HG02938 (cell line): ENCODE measurements around the gene SSU72.
"Not testable (repeated sequence)": the region's sequence is repeated elsewhere in the genome, so short reads cannot be mapped to it uniquely, and the experiment has no call there.

ENCODE experiments used
- ATAC-seq: cut with Tn5 transposase; IDR thresholded peaks from one replicate; pipeline ENCODE4 v1.9.1; 2021; ENCODE audit warnings: mild to moderate bottlenecking, moderate library complexity; ENCODE audit not compliant: unreplicated experiment

Gene SSU72

DNA sequence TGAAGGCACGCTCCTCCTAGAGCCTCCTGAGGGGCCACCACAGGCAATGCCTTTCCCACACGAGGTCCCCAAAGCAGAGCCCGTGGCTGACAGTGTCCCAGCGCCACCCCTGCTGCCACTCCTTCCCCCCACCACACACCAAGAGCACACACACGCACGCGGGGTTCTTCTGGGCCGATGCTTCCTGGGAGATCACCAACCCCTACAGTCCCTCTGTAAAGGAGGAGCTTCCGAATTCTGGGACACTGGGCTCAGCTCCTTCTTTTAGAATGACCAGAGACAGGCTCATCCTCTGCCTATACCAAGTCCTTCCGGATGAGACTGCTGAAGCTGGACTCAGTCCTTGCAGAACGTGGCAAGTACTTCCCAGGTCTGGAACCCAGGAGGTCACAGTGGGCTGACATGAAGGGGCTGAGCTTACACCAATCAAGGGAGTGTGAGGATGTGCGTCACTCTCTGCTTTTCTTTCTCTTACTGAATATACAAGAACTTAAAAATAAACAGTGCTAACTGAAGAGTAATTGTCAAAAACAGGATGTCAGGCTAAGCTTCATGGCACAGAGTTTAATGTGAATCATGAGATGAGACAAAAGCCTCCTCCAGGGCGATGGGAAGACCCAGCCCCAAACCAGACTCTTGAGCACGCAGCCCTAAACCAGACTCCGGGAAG is 12.7 kb downstream of the SSU72 start:
- ATAC-seq, result no peak

DNA sequence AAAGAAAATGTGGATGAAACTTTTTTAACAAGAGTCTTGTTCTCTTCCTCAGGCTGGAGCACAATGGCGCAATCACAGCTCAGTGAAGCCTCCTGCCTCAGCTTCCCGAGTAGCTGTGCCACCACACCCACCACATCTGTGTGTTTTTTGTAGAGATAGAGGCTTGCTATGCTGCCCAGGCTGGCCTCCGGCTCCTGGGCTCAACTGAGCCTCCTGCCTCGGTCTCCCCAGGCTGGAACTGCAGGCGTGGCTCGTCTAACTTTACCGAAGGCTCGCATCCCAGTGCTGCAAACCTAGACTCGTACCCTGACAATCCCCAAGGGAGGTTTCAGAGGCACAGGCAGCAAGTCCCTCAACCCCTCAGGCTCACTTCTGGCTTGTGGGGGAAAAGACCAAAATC is 14.5 kb downstream of the SSU72 start:
- ATAC-seq, result no peak

DNA sequence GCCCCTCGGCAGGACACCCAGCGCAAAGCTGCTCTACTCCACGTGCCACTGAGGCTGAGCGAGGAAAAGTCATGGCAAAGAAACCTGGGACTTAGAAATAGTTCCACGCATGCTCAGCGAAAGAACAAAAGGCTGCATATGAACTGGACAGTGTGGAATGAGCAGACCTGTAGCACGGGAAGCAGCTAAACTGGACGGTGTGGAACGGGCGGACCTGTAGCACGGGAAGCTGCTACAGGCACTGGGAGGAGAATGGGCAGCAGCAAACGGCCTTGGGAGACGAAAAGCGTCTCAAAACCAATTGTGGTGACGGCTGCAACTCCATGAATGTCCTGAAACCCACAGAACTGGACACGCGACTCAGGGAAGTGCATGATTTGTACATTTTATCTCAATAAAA is 15.6 kb downstream of the SSU72 start:
- ATAC-seq, result no peak

DNA sequence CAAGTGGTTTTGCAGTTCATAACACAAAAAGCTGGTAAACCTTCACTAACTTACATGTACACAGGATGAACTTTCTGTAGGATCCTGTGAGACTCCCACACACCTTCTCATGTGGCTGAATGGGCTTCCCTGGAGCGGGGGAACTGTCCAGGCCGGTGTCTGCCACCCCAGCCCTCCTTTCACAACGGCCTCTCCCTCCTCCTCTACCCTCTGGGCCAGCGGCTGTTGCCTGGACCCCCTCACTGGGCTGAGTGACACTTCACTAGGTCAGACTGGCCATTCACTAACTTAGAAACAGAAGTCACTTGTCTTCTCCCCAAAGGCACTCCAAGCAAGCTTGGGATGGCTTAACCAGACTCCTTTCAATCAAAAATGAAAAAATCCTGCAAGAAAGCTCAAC is 16.1 kb downstream of the SSU72 start:
- no peak for ATAC-seq

- ATAC-seq, result not testable (repeated sequence)
Observed at GRCh38 chr1:1557688-1558087, 17.0 kb downstream of the SSU72 start.

DNA sequence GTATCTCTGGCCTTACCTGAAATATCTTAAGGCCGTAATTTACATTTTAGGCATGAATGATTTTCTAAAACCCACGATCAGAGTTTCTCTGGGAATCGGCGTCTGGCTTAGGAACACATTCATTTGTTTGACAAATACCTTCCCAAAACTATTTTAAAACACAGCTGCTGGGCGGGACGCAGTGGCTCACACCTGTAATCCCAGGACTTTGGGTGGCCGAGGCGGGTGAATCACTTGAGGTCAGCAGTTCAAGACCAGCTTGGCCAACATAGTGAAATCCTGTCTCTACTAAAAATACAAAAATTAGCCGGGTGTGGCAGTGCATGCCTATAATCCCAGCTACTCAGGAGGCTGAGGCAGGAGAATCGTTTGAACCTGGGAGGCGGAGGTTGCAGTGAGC is 17.7 kb downstream of the SSU72 start:
- ATAC-seq, result not testable (repeated sequence)

GRCh38 chr1:1556505-1556904 is 18.2 kb downstream of the SSU72 start:
- no peak for ATAC-seq

GRCh38 chr1:1554926-1555915 is 19.4 kb downstream of the SSU72 start:
- no peak for ATAC-seq

DNA sequence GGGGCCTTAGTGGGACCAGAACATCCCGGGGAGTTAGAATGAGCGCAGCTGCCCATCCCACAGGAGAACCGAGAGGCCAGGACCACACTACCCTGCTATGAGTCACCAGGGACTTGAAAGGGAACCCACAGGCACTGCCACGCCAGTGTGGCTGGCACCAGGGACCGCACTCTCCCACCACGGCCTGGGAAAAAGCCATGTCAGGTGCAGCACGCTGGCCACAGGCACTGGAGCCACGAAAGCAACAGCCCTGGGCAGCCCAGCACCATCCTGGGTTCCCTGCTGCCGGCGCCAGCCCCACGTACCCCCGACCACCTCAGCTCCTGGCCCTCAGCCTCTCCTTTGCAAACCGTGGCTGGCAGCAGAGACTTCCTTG is 20.1 kb downstream of the SSU72 start:
- no peak for ATAC-seq

DNA sequence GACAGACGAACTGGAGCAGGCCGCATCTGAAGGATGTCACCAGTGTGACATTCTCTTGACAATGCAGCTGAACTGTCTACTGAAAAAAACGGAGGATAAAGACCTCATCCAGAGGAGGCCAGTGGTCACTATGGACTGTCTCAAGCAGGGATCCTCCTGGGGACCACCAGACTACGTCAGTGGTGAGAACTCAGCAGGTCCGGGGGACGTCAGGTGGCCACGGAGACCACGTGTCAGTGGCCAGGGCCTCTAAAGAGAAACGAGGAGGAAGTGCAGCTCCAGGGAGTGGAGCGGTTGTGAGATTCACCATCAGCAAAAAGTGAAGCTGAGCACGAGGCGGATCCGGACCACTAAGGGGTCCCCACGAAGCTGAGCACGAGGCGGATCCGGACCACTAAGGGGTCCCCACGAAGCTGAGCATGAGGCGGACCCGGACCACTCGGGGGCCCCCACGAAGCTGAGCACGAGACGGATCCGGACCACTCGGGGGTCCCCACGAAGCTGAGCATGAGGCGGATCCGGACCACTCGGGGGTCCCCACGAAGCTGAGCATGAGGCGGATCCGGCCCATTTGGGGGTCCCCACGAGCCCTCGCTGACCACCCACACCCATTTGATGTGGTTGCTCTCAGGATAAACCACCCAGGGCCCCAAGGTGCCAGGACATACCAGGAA is 20.7 kb downstream of the SSU72 start:
- no peak for ATAC-seq

DNA sequence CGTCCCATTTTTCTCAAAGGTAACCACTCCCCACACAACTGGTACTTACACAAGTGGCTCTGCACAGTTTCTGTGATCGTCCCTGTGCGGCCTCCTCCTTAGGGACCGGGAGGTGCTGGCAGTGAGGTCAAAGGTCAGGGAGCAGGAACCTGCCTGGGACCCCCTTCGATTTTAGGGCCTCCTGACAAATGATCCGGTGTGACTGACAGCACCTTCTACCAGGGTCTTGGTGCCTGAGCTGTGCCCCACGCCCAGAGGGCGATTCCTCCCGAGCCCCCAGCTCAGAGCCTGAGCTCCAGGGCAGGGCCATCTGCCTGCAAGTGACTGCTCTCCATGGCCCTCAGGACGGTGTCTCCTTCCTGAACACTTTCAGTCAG is 22.4 kb downstream of the SSU72 start:
- no peak for ATAC-seq

DNA sequence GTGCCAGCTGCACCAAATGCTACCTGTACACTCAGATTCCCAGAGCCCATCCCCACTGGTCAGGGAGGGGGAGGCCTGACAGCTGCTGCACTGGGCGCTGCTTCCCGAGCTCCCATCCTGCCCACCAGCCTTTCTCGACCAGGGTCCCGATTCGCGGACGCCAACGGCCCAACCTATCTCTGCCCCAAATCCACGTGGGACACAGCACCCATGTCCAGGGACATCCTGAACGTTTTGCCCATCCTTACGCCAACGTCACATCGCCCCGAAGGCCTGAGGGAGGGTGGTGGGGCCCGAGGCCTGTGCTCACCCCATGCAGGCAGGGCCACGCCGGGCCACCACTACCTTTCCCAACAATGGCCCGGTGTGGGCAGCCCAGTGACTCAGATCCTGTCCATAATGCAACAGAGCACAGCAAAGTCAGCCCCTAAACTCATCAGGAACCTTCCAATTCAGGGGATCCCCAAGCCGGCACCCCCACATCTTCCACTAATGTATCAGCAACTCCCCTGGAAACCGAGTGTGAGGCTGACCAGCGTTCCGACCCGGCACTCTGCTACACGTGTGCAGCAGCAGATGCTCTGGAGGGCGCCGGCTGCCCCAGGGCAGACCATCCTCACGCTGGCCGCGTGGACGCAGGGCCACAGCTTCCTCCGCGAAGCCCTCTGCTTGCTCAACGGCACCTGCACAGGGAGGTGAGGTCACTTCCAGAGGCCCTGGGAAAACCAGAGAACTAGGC is 23.0 kb downstream of the SSU72 start:
- no peak for ATAC-seq

- no peak for ATAC-seq
Observed at GRCh38 chr1:1550591-1551432, 23.9 kb downstream of the SSU72 start.

- ATAC-seq, result no peak
Observed at GRCh38 chr1:1550087-1550486, 24.6 kb downstream of the SSU72 start.

DNA sequence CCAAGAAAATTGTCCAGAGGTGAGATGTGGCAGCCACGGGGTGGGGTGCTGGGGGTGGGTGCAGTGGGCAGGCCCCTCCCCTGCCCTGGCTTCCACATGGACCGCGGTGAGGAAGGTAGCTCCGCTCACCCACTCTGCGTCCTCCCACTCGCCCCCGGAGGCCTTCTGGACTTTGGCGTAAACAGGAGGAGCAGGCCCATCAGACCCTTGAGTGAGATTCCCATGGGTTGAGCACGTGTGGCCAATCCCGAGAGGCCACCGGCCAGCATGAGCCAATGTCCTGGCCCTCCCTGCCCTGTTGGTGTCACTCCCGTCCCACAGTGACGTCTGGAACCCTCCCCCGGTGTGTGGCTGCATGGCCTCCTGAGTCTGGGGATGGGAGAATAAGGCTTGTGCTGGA is 26.1 kb downstream of the SSU72 start:
- ATAC-seq, result no peak

DNA sequence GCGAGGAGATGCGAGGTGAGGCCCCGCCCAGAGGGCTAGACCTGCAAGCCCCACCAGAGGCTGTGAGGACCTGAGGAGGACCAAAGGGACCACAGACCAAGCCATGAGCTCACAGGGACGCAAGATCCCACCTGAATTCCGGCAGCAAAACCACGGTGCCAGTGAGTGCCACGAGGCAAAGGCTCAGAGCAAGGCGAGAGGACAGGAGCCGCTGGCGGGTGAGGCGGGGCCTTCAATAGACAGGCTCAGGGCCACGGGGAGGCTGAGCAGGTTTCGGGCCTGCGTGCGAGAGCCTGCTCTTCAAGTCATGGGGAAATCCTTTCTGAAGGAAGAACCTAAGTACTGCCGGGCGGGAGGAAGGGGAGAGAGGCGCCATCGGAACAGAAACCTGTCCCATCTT is 27.2 kb downstream of the SSU72 start:
- ATAC-seq, result no peak

- ATAC-seq, result no peak
Observed at GRCh38 chr1:1547011-1547410, 27.7 kb downstream of the SSU72 start.

GRCh38 chr1:1545946-1546737 is 28.5 kb downstream of the SSU72 start:
- ATAC-seq, result no peak

- ATAC-seq, result no peak
Observed at GRCh38 chr1:1544544-1544943, 30.1 kb downstream of the SSU72 start.
